ENCODE results near the gene ZSCAN22.
A peak's percentile ranks its signal among the peaks of the same experiment; 100 is the strongest.

The ZSCAN22 gene

GRCh38 chr19:58326914-58327726 lies at the start of gene ZSCAN22:
ZSCAN22 (plus strand) TSS chr19:58326994; CDS start chr19:58334803, 7,809 bp downstream.
- no peak for TF ChIP-seq CTCF (conservative IDR thresholded peaks at IDR 0.05)
- peak within 1 kb of the TSS; percentile 87 for H3K27ac ChIP-seq

DNA sequence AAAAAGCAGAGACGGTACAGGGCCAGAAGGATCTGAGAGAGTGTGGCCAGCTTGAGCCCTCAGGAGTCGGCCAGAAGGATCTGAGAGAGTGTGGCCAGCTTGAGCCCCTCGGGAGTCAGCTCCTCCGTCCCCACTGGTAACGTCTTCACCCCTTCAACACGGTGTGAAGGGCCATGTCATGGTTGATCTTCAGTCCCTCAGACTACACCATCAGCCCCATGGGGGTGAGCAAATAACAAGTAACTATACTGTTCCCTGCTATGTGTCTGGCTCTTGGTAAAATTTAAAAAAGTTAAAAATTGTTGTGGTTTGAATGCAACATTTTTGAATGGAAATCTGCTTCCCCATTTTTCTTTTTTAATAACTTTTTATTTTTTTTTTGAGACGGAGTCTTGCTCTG lies 49.6 kb upstream of the ZSCAN22 start:
- no peak for TF ChIP-seq CTCF (conservative IDR thresholded peaks at IDR 0.05)
- no peak overlapping the region; the same call in 1 of the 2 replicates for H3K27ac ChIP-seq

- peak overlapping the region; percentile 89 for H3K27ac ChIP-seq
- no peak for TF ChIP-seq CTCF (conservative IDR thresholded peaks at IDR 0.05)
These were observed 48.9 kb upstream of the ZSCAN22 start for GRCh38 chr19:58277748-58278540.

- TF ChIP-seq CTCF (conservative IDR thresholded peaks at IDR 0.05) = no peak; the same call in 1 of the 2 replicates
These were observed 48.2 kb upstream of the ZSCAN22 start, which contains the start of gene ZNF8 for GRCh38 chr19:58278541-58279041. ZNF8 (plus strand) TSS chr19:58278955; CDS start chr19:58279082, 127 bp downstream.

GRCh38 chr19:58279042-58279924 lies 47.5 kb upstream of the ZSCAN22 start:
- no peak for TF ChIP-seq CTCF (conservative IDR thresholded peaks at IDR 0.05)
- H3K27ac ChIP-seq = peak overlapping the region; percentile 89

More at GRCh38 chr19:58278541-58279041, 48.2 kb upstream of the ZSCAN22 start, which contains the start of gene ZNF8:
- peak within 1 kb of the TSS; percentile 89 for H3K27ac ChIP-seq

GRCh38 chr19:58279925-58280316 lies 46.9 kb upstream of the ZSCAN22 start:
- peak overlapping the region; percentile 89 for H3K27ac ChIP-seq
- TF ChIP-seq CTCF (conservative IDR thresholded peaks at IDR 0.05) = no peak

Measured in VCaP (cell line).